Caki2 (cell line): ENCODE measurements around the gene BTBD2. TPM values are rescaled to one million over a fixed set of nuclear protein-coding genes. Genes with fewer than 3 reads are reported as not detected.
A peak's percentile ranks its signal among the peaks of the same experiment; 100 is the strongest.
"Not testable (repeated sequence)": the region's sequence is repeated elsewhere in the genome, so short reads cannot be mapped to it uniquely, and the experiment has no call there.

Experiments
- DNase-seq: peaks from one replicate; pipeline ENCODE4 v3.0.0-alpha.2; 2015; ENCODE audit warnings: low read depth
- in situ Hi-C: cut with HindIII; loops from 2 replicates; pipeline ENCODE4 v1.10.0; 2016; ENCODE audit warnings: low sequenced_read_pairs, low pct_unique_long_range_greater_than_20kb, mixed read lengths
- total RNA-seq: library from RNA; depleted of rRNA; stranded (reverse); fragments of >200 nt; shearing (Covaris generic); gene quantifications from 2 replicates; pipeline ENCODE4 v1.2.3, GENCODE V29; 2014; ENCODE audit warnings: low replicate concordance

The BTBD2 gene
- total RNA-seq, 1 experiment from 2014 or later = 56.1 TPM

DNA sequence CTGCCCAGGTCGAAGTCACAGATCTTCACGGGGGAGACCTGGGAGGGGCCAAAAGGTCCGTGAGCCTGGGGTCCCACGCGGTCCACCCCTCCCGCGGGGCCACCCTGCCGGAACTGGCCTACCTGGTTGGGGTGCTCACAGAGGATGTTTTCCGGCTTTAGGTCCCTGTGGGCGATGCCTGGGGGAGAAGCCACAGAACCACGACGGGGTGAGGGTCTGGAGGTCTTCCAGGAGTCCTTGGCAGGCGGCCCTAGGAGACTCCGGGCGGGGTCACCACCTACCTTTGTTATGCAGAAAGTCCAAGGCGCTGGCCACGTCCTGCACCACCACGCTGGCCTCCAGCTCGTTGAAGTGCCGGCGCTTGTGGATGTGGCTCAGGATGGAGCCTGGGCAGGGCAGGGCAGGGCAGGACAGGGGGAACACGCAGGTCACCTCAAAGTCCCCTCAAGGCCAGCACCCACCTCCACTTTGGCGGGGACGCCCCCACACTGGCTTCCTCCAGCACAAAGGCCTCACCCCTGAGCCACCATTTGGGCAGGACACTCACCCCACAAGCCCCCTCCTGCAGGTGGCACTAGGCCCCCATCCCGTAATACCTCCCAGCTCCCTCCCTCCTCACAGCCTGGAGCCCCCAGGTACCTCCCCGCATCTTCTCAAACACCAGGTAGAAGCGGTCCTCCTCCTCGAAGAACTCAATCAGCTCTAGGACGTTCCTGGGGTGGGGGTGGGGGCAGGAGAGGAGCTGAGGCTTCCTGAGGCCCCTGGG lies 27.2 kb upstream of the BTBD2 start:
- DNase-seq = no peak
- in situ Hi-C loops = no loop called here

DNA sequence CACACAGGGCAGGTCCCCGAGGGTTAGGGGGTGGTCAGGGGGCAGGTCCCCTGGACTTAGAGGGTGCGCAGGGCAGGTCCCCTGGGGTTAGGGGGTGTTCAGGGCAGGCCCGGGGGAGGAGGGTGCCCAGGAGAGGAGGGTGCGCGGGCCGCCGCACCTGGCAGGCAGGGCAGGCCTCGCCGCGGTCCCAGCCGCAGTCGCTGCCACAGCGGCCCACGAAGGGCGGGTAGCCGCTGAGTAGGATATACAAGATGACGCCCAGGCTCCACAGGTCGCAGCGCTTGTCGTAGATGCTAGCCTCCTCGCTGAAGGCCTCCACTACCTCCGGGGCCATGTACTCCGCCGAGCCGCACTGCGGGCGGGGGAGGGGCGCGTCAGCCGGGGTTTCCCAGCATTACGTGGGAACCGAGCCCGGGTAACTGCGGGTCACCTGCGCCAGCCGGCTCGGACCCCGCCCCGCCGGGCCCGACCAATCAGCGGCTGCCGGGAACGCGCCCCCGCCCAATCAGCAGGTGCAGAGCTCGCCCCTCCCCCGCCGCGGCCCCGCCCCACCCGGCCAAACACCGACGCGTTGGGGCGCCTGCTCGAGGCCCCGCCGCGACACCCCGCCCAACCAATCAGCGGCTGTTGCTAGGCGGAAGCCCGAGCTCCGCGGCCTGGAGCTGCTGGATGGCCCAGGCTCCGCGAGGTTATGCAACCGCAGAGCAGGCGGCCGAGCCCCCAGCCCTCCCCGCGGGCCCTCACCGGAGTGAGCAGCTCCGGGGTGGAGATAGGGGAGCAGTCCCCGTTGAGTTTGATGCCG lies 26.4 kb upstream of the BTBD2 start:
- peak; percentile 85 for DNase-seq

DNA sequence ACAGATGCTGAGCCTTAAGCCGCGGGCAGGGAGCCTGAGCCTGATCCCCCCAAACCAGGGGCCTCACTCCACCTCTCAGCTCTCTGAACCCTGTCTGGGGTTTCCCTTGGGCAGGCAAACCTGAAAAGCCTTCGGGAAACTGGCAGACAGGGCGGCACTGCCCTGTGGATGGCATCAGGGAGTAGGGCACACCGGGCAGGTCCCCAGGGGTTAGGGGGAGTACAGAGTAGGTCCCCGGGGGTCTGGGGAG lies 25.8 kb upstream of the BTBD2 start:
- DNase-seq = no peak
- in situ Hi-C loops = no loop called here

More for the DNA sequence above, 26.4 kb upstream of the BTBD2 start:
- in situ Hi-C loops = no loop called here

DNA sequence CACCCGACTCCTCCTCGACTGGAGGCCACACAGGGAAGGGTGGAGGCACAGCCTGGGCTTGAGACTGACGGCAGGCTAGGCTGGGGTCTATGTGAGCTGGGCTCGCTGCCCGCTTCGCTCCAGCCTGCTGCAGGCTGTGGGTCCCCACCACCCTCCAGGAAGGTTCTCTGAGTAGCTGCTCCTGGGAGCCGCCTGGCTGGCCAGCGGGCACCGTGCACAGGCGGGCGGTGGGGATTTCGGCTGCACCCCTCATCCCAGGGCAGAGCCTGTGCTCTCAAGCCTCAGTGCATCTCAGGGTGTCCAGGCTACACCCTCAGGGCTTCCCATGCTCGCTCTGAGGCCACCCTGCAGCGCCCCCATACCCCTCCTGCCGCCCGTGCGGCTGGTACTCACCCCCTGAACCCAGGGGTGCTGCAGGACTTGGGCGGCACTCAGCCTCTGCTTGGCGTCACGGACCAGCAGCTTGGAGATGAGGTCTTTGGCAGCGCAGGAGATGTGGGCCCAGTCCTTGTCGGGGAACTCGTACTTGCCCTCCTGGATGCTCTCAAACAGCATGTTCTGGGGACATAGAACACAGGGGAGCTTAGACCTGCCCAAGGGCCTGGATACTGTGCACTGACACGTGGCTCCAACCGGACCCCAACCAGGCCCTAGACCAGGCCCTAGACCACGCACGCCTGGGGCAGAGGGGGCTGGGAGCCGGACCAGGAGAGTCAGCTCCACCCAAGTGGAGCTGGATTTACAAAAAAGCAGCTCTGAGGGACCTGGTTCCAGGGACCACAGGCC lies 25.3 kb upstream of the BTBD2 start:
- in situ Hi-C loops = no loop called here
- DNase-seq = no peak

DNA sequence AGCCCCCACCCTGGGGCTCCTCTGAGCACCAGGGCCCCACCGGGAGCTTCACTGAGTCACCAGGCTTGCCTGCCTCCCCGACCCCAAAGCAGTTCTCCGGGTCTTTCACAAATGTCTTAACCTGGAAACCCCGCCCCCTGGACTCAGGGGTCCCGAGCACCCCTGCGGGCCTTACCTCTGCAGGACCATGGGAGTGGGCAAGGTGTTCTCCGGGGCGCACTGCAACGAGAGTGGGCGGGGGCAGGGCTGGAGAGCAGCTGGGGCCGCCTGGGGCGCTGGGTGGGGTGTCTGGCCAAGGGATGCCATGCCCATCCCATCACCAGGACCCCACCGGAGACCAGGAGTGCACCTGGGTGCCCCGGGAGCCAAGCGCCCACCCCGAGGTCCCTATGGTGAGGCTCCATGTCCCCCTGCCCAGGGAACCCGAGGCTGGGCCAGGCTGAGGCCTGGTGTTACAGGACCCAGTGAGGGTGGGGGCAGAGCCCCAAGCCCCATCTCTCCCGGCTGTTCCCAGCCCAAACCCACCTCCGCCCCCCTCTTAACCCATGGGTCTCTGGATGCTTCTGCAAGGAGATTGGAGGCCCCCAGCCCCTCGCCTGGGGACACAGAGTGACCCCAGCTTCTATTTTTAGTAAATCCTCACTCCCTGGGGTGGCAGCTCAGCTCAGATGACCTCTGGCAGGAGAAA lies 24.6 kb upstream of the BTBD2 start:
- DNase-seq = no peak
- in situ Hi-C loops = no loop called here

DNA sequence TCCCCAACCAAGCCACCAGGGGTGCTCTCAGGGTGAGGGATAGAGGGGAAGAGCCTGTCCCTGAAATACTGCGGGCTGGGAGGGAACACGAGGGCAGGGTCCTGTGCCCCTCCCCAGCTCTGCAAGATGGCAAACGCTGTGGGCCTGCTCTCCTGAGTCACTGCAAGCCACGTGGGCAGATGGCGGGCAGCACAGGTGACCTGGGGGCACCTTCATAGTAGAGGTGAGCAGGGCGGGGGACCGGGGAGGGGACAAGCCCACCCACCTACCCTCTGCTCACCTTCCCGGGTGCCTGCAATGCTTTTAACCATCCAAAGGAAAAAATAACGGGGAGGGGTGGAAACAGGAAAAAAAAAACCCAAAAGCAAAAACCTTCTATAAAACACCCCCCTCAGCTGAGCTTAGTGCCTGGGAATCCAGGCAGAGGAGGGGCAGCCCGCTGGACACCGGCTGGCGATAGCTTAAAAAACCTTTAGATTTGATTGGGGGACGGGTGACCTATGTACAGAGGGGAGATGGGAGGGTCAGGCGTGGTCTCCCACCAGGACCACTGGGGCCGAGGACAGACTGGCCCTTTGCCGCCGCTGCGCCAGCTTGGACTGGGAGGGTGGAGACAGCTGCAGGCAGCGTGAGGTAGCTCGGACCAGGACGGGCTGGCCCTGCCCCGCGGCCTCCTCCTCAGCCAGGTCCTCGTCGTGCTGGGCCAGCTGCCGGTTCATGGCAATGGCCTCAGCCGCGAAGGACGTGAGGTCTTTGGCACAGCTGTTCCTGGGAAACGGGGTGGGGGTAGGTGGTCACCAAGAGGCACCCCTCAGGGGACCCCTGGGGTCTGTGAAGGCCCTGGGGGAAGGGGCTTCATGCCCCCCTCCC lies 23.8 kb upstream of the BTBD2 start:
- in situ Hi-C loops = no loop called here
- no peak for DNase-seq

DNA sequence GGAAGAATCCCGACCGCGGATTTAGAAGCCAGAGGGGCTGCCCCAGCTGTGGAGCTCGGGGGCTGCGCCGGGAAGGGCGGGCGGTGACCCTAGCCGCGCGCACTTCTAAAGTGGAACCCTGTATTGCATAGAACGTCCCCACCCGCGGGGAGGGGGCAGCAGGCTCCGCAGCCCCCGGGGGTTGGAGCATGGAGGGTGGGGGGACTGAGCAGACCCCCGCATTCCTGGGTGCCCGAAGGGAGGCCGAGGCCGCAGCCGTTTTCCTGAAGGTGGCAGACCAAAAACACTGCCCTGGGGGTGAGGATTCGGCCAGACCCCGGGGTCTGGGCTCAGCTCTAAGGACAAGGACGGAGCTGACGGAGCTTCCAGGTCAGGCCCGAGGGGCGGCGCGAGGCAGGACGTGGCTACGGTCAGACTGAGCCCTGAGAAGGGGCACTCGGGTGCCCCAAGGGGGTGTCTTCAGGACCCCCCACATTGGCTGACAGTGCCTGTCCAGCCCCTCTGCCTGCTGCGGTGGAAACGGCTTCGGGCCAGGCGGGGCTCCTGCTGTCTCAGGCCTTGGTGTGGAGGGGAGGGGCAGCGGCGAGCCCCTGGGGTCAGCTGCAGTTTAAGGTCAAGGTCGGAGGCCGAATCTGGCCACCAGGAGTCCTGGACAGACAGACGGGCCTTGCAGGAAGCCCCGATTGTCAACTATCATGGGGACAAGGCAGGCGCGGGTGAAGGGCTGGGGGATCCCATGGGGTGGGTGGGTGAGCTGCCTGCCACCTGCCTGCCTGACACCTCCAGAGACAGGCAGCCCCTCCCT lies 23.0 kb upstream of the BTBD2 start:
- DNase-seq = no peak
- in situ Hi-C loops = no loop called here

DNA sequence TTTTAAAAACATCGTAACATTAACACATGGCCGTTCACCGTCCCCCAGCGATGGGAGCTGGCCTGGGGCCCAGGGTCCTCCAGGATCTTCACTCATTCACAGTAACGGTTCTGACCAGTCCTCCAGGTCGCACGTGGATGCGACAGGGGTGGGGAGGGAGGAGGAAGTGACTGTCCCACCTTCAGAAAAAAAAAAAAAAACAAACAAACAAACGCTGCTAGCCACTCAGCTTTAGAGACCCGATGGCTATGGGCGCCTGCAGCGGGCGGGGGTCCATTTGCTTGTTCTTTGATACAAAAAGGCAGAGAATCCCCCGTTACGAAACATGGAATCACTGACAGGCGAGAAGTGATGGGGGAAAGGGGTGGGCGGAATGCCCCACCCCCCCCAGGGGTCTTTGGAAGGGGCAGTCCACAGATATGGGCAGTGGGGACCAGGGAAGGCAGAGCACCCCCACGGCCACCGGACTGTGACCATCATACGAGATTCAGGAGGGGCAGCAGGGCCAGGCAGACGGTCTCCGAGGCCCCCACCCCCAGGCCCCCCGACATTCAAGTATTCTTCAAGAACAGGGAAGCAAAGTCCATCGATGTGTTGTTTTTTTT lies 22.2 kb upstream of the BTBD2 start:
- no peak for DNase-seq
- in situ Hi-C loops = no loop called here

DNA sequence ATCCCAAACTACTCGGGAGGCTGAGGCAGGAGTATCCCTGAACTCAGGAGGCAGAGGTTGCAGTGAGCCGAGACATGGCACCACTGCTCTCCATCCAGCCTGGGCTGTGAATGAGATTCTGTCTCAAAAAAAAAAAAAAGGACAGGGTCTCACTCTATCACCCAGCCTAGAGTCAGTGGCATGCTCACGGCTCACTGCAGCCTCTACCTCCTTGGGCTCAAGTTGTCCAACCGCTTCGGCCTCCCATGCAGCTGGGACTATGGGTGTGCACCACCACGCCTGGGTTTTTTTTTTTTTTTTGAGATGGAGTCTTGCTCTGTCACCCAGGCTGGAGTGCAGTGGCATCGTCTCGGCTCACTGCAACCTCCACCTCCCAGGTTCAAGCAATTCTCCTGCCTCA lies 20.9 kb upstream of the BTBD2 start:
- in situ Hi-C loops = no loop called here
- DNase-seq = no peak

DNA sequence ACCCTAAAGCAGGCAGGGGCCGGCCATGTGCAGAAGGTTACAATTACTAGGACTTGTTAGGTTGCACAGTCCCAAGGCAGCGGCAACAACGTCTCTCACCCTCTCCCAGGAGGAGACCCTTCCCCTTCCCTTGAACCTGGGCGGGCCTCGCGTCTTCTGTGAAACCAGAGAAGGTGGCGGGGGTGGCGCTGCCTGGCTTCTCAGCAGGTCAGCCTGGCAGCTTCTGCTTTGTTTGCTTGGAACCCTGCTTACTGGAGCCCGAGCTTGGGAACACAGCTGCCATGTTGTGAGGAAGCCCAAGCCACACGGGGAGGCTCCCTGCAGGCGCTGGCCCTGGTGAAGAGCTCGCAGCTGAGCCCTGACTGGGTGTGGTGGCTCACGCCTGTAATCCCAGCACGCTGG lies 20.1 kb upstream of the BTBD2 start:
- in situ Hi-C loops = no loop called here
- DNase-seq = no peak

DNA sequence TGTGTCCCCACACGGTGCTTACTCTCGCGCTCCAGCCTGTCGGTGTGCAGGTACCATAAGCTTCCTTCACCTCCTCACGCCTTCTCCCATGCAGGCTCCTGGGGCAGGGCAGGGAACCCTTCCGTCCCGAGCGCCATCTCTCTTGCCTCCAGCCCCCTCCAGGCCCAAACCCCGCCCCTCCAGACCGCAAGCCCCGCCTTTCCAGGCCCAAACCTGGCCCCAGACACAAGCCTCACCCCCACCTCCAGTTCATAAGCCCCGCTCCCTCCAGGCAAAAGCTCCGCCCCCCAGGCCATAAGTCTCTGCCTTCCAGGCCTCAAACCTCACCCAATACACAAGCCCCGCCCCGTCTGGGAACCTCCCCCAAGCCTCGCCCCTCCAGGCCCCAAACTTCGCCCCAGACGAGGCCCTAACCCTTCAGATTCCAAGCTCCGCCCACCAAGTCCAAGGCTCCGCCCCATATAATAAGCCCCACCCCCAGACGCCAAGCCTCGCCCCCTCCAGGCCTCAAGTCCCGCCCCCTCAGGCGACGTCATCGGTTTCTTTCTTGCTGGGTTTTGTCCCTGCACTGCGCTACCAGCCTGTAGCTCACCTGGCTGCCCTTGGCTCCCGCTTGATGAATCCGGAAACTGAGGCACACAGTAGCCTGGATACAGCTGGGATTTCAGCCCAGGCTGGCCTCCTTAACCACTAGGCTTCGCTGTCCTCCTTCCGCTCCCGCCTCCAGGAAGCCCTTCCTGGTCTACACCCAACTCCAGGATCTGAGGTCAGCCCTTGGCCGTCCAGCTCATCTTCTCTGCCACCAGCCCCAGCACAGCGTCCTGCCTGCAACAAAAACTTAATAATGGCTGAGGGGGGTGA lies 19.4 kb upstream of the BTBD2 start:
- no peak for DNase-seq
- in situ Hi-C loops = no loop called here

DNA sequence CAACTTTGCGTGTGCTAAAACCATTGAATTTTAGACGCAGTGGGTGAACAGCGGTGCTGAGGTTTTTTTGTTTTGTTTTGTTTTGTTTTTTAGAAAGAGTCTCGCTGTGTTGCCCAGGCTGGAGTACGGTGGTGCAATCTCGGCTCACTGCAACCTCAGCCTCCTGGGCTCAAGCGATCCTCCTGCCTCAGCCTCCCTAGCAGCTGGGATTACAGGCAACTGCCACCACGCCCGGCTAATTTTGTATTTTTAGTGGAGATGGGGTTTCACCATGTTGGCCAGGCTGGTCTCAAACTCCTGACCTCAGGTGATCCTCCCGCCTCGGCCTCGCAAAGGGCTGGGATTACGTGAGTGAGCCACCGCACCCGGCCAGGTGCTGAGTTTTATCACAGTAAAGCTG lies 18.7 kb upstream of the BTBD2 start:
- in situ Hi-C loops, DNase-seq: not testable (repeated sequence)

DNA sequence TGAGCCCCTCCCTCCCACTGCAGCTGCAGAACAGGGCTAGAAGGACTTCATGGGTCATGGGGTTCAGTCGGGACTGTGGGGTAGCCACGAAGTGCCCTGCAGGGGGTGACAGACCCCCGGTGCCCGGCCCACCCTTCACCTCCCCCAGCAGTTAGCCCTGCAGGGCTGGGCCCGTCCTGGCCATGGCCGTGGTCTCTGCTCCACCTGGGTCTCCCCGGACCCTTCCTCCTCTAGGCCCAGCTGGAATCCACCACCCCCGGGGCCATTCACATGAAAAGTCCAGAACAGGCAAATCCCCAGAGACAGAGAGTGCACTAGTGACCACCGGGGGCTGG lies 18.3 kb upstream of the BTBD2 start:
- DNase-seq = no peak
- in situ Hi-C loops = no loop called here

DNA sequence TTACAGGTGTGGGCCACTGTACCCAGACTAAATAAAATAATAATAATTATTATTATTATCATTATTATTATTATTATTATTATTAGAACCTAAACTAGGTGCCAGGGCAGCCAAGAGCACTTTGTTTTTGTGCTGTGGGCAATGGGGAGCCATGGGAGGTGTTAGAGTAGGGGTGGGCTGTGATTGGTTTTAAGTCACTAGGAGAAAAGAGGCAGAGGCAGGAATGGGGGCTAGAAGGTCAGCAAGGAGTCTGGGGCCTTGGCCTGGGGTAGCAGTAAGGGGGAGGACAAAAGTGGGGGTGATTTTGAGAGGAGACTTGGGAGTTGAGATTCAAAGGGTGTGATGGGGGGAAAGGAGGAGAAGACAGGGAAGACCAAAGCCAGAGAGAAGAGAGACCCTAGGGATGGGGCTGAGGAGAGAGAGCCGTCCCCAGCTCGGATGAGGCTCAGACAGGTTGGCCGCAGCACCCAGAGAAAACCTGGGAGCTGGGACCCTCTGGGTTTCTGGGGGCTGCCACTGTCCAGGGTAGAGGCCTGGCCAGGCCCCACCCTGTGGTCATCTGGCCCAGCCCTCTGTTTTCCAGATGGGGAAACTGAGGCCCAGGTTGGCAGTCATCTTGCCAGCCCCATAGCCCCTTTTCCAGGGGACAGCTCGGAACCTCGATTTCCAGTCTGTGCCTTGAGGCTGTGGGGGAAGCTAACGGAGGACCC lies 17.8 kb upstream of the BTBD2 start:
- in situ Hi-C loops = no loop called here
- DNase-seq = no peak

DNA sequence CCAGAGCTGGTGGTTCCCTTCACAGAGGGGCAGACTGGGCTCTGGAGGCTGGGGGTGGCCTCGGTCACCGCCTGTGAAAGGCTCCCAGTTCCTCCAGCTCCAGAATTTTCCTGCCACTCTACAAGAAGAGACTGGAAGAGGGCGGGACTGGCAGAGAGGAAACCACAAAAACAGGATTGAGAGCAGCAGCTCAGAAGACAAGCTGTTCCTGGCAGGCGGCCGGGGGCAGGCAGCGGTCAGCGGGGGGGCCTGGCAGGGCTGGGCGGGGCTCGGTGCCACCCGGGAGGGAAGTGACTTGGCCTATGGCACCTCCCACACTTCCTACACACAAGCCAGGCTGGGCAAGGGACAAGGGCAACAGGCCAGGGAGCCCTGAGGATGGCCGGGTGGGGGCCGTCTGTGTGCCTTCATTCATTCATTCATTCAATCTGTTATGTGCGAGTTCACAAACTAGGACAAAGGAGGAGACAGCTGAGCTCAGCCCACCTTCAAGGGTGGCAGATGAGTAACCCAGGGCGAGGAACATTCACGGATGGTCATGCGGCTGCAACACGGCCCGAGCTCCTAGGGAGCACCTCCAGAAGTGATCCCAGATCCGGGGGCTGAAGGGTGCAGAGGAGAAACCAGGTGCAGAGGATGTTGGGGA lies 16.9 kb upstream of the BTBD2 start:
- DNase-seq = peak; percentile 84
- in situ Hi-C loops = no loop called here
